ENCODE data around the gene SPEM2. TPM values are rescaled to one million over a fixed set of nuclear protein-coding genes. Genes with fewer than 3 reads are reported as not detected.
"Not testable (repeated sequence)": the region's sequence is repeated elsewhere in the genome, so short reads cannot be mapped to it uniquely, and the experiment has no call there.

Gene SPEM2
- total and polyA plus RNA-seq, 4 donors: not detected

DNA sequence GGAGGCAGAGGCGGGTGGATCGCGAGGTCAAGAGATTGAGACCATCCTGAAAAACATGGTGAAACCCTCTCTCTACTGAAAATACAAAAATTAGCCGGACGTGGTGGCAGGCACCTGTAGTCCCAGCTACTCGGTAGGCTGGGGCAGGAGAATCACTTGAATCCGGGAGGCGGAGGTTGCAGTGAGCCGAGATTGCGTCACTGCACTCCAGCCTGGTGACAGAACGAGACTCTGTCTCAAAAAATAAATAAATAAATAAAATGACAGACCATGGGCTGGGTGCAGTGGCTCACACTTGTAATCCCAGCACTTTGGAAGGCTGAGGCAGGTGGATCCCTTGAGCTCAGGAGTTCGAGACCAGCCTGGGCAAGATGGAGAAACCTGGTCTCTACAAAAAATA, 44.4 kb downstream of the SPEM2 start:
- not testable (repeated sequence) for H3K36me3 ChIP-seq (ENCODE audit: control insufficient read depth in 4 of 4, insufficient read depth in 3 of 4, low read depth in 1 of 4, low read length in 3 of 4)

DNA sequence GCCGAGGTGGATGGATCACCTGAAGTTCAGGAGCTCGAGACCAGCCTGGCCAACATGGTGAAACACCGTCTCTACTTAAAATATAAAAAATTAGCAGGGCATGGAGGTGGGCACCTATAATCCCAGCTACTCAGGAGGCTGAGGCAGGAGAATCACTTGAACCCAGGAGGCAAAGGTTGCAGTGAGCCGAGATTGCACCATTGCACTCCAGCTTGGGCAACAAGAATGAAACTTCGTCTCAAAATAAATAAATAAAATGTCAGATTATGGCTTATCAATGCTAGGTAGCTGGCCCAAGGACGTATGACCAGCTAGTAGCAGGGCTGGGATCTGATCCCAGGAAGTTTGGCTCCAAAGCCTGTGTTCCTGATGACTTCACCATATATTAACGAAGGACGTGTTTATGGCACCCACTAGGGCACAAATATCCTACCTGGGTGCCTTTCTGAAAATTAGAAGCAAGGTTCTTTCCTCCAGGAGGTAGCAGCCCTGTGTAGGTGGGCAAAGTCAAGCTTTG, 45.1 kb downstream of the SPEM2 start:
- H3K4me3 ChIP-seq (ENCODE audit: low read depth in 1 of 3, low read length in 3 of 3); H3K27ac ChIP-seq (ENCODE audit: low read depth in 1 of 2, low read length in 2 of 2); H3K36me3 ChIP-seq (ENCODE audit: control insufficient read depth in 4 of 4, insufficient read depth in 3 of 4, low read depth in 1 of 4, low read length in 3 of 4); H3K9me3 ChIP-seq (ENCODE audit: control insufficient read depth in 4 of 4, low read length in 3 of 4); H3K9ac ChIP-seq (ENCODE audit: low read depth in 1 of 2, low read length in 2 of 2); DNase-seq (ENCODE audit: low spot score); H3K27me3 ChIP-seq (ENCODE audit: control insufficient read depth in 4 of 4, insufficient read depth in 4 of 4, low read length in 3 of 4): not testable (repeated sequence)
- WGBS: 63% methylated on average over 8 of the region's 8 CpGs
- peaks cover 9 to 35% (median 22%) of the 10 kb centered on the region in 4 donors for H3K4me1 ChIP-seq (ENCODE audit: control insufficient read depth in 4 of 4, insufficient read depth in 4 of 4, low read length in 3 of 4)
- TF ChIP-seq HNF4A (conservative IDR thresholded peaks at IDR 0.05) (peak; percentile 70 to 73), JUND (IDR thresholded peaks at IDR 0.05) (peak in 1 of 2 donors; percentile 27), RXRA (IDR thresholded peaks at IDR 0.05) (peak in 1 of 2 donors; percentile 13)

More for the DNA sequence above, 44.4 kb downstream of the SPEM2 start:
- H3K9me3 ChIP-seq (ENCODE audit: control insufficient read depth in 4 of 4, low read length in 3 of 4); DNase-seq (ENCODE audit: low spot score); H3K4me3 ChIP-seq (ENCODE audit: low read depth in 1 of 3, low read length in 3 of 3); H3K27ac ChIP-seq (ENCODE audit: low read depth in 1 of 2, low read length in 2 of 2); H3K27me3 ChIP-seq (ENCODE audit: control insufficient read depth in 4 of 4, insufficient read depth in 4 of 4, low read length in 3 of 4); H3K9ac ChIP-seq (ENCODE audit: low read depth in 1 of 2, low read length in 2 of 2): not testable (repeated sequence)
- WGBS: 86% methylated on average over 12 of the region's 12 CpGs
- peaks cover 4 to 28% (median 18%) of the 10 kb centered on the region in 4 donors for H3K4me1 ChIP-seq (ENCODE audit: control insufficient read depth in 4 of 4, insufficient read depth in 4 of 4, low read length in 3 of 4)

DNA sequence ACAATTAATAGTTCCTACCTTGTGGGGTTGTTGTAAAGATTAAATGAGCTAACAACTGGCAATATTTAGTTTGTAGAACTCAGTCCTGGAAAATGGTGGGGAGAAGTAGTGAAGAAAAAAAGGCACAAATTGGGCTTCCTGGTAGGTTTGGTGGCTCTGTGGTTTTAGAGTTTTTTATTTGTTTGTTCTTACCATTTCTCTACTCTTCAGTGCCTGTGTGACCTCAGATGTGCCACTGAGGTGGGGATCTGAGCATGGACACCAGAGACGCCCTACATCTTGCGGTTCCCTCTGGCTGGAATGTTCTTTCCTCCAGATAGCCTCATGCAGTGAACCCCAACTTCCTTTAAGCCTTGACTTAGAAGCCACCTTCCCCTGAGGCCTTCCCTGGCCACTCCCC, 46.3 kb downstream of the SPEM2 start:
- Histone ChIP-seq H3K9ac (ENCODE audit: low read depth in 1 of 2, low read length in 2 of 2) (no peak overlapping the region), H3K4me3 (ENCODE audit: low read depth in 1 of 3, low read length in 3 of 3) (no peak overlapping the region), H3K27ac (ENCODE audit: low read depth in 1 of 2, low read length in 2 of 2) (no peak overlapping the region), H3K9me3 (ENCODE audit: control insufficient read depth in 4 of 4, low read length in 3 of 4) (no peaks in the 10 kb centered on the region), H3K36me3 (ENCODE audit: control insufficient read depth in 4 of 4, insufficient read depth in 3 of 4, low read depth in 1 of 4, low read length in 3 of 4) (no peaks in the 10 kb centered on the region), H3K27me3 (ENCODE audit: control insufficient read depth in 4 of 4, insufficient read depth in 4 of 4, low read length in 3 of 4) (no peaks in the 10 kb centered on the region), H3K4me1 (ENCODE audit: control insufficient read depth in 4 of 4, insufficient read depth in 4 of 4, low read length in 3 of 4) (peaks cover 15 to 45% (median 24%) of the 10 kb centered on the region in 4 donors)
- no peak for DNase-seq (ENCODE audit: low spot score)
- TF ChIP-seq, protein P1, sequence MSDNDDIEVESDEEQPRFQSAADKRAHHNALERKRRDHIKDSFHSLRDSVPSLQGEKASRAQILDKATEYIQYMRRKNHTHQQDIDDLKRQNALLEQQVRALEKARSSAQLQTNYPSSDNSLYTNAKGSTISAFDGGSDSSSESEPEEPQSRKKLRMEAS (IDR thresholded peaks at IDR 0.05): no peak
- TF ChIP-seq TAF1 (conservative IDR thresholded peaks at IDR 0.05): no peak
- 81% methylated on average over 2 of the region's 2 CpGs for WGBS

DNA sequence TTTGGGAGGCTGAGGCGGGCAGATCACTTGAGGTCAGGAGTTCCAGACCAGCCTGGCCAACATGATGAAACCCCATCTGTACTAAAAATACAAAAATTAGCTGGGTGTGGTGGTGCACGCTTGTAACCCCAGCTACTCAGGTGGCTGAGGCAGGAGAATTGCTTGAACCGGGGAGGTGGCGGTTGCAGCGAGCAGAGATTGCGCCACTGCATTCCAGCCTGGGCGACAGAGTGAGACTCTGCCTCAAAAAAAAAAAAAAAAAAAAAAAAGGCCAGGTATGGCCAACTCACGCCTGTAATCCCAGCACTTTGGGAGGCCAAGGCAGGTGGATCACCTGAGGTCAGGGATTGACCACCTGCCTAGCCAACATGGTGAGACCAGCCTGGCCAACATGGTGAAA, 49.4 kb downstream of the SPEM2 start:
- Histone ChIP-seq H3K4me1 (ENCODE audit: control insufficient read depth in 4 of 4, insufficient read depth in 4 of 4, low read length in 3 of 4) (peaks cover 14 to 54% (median 35%) of the 10 kb centered on the region in 4 donors), H3K27ac (ENCODE audit: low read depth in 1 of 2, low read length in 2 of 2) (peak overlapping the region in 1 of 2 donors; percentile 11)
- H3K36me3 ChIP-seq (ENCODE audit: control insufficient read depth in 4 of 4, insufficient read depth in 3 of 4, low read depth in 1 of 4, low read length in 3 of 4); H3K9ac ChIP-seq (ENCODE audit: low read depth in 1 of 2, low read length in 2 of 2); DNase-seq (ENCODE audit: low spot score); H3K9me3 ChIP-seq (ENCODE audit: control insufficient read depth in 4 of 4, low read length in 3 of 4); H3K27me3 ChIP-seq (ENCODE audit: control insufficient read depth in 4 of 4, insufficient read depth in 4 of 4, low read length in 3 of 4); H3K4me3 ChIP-seq (ENCODE audit: low read depth in 1 of 3, low read length in 3 of 3): not testable (repeated sequence)
- WGBS: 47% methylated on average over 8 of the region's 8 CpGs
- TF ChIP-seq SP1 (IDR thresholded peaks at IDR 0.05): peak; percentile 44
- peak in 1 of 2 donors; percentile 25 for TF ChIP-seq HNF4A (conservative IDR thresholded peaks at IDR 0.05)
- peak; percentile 52 to 80 for TF ChIP-seq RXRA (IDR thresholded peaks at IDR 0.05)

DNA sequence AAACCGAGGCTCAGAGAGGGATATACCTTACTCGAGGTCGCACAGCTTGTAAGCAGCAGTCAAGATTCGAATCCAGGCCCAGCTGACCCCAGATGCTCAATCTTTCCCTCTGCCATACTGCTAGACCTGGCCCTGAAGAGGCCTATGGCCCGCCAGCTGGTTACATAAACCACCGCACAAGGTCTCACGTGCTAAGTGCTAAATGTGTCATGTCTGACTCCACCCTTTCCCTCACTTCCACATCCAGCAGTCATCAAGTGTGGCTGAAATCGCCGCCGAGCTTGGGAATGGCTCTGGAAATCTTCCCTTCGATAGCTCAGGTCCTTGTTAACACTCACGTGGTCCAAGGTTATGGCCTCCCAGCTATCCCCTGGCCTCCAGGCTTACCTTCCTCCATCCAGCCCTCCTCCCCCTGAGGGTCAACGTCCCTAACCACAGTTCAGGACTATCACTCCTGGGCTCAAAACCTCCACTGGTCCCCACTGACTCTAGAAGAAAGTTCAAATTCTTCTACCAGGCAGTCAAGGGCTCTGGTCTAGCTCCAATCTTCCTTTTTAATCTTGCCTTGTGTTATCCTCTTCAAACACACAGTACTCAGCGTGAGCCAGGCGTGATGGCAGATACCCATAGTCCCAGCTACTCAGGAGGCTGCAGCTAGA, 50.5 kb downstream of the SPEM2 start:
- peak; percentile 57 for DNase-seq (ENCODE audit: low spot score)
- Histone ChIP-seq H3K9me3 (ENCODE audit: control insufficient read depth in 4 of 4, low read length in 3 of 4) (no peaks in the 10 kb centered on the region), H3K36me3 (ENCODE audit: control insufficient read depth in 4 of 4, insufficient read depth in 3 of 4, low read depth in 1 of 4, low read length in 3 of 4) (no peaks in the 10 kb centered on the region), H3K9ac (ENCODE audit: low read depth in 1 of 2, low read length in 2 of 2) (no peak overlapping the region), H3K4me1 (ENCODE audit: control insufficient read depth in 4 of 4, insufficient read depth in 4 of 4, low read length in 3 of 4) (peaks cover 13 to 53% (median 38%) of the 10 kb centered on the region in 4 donors), H3K27me3 (ENCODE audit: control insufficient read depth in 4 of 4, insufficient read depth in 4 of 4, low read length in 3 of 4) (no peaks in the 10 kb centered on the region), H3K27ac (ENCODE audit: low read depth in 1 of 2, low read length in 2 of 2) (peak overlapping the region in 1 of 2 donors; percentile 14), H3K4me3 (ENCODE audit: low read depth in 1 of 3, low read length in 3 of 3) (no peak overlapping the region)
- 74% methylated on average over 15 of the region's 15 CpGs for WGBS
- no peak for TF ChIP-seq EGR1 (IDR thresholded peaks at IDR 0.05; ENCODE audit: low read depth in 2 of 2)
- TF ChIP-seq HNF4G (IDR thresholded peaks at IDR 0.05): no peak
- no peak for TF ChIP-seq FOXA1 (IDR thresholded peaks at IDR 0.05)
- no peak for TF ChIP-seq NR2F2 (IDR thresholded peaks at IDR 0.05)
- TF ChIP-seq YY1 (IDR thresholded peaks at IDR 0.05): no peak
- TF ChIP-seq RAD21 (IDR thresholded peaks at IDR 0.05): no peak
- no peak for TF ChIP-seq RXRA (IDR thresholded peaks at IDR 0.05)
- TF ChIP-seq, protein P2, sequence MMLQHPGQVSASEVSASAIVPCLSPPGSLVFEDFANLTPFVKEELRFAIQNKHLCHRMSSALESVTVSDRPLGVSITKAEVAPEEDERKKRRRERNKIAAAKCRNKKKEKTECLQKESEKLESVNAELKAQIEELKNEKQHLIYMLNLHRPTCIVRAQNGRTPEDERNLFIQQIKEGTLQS (IDR thresholded peaks at IDR 0.05): no peak
- TF ChIP-seq JUND (IDR thresholded peaks at IDR 0.05): no peak
- no peak for TF ChIP-seq TAF1 (conservative IDR thresholded peaks at IDR 0.05)
- TF ChIP-seq HNF4A (conservative IDR thresholded peaks at IDR 0.05): no peak
